GM19351 (cell line): ENCODE data around the gene TMTC1.

Experiments
- ATAC-seq: cut with Tn5 transposase; IDR thresholded peaks from one replicate; pipeline ENCODE4 v1.9.1; 2021; ENCODE audit warnings: mild to moderate bottlenecking, moderate library complexity; ENCODE audit not compliant: unreplicated experiment

Gene TMTC1

GRCh38 chr12:29741342-29742241 lies 42.1 kb downstream of the TMTC1 start:
- ATAC-seq: no peak

DNA sequence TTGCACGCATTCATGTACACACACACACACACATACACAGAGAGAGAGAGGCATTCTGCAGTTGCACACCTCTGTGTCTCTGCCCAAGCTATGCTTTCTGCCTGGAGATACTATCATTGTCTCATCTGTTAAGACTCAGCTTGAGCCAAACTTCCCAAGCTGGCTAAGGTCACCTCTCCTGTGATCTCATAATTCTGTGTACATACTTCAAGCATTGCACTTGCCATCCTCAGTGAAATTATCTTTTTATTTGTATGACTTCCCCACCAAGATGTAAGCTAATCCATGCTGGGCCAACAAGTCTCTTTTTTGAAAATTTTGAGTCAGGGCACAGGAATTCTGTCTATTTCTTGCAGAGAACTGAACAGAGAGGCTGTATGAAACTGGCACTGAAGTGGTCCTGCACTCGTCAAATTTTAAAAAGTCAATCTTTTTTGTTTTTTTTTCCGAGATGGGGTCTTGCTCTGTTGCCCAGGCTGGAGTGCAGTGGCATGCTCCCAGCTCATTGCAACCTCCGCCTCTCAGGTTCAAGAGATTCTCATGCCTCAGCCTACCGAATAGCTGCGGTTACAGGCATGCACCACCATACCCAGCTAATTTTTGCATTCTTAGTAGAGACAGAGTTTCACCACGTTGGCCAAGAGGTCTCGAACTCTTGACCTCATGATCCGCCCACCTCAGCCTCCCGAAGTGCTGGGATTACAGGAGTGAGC lies 44.3 kb downstream of the TMTC1 start:
- no peak for ATAC-seq

DNA sequence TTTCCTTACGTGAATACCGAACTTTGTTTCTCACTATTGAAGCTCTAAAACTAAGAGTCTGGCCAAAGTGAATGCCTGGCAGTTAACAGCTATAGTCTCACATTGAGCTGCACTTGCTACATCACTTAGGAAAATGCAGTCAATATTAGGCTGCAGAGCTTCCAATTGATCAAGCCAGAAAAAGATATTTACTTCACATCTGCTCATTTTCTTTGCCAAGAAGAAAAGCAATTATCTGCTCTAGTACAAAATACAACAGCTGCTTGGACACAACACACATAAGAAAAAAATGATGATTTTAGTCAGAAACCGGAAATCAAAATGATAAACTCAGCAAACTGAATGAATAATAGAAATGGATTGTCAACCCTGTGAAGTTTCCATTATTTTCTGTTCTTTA lies 45.4 kb downstream of the TMTC1 start:
- no peak for ATAC-seq

DNA sequence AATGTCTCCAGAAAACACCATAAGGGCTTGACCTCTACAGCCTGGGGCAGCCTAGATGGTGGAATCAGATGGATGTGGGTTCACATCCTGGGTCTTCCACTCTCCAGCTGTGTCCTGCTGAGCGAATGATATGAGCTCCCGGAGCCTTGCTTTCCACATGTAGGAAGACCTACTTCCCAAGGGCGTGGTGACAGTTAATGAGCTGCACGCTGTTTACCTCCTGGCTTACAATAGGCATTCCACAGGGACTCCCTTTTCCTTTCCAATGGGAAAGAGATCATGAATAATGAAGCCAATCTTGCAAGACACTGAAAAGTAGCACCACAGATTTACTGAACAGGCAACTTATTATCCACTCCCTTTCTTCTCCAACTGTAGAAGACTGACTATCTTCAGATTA lies 46.1 kb downstream of the TMTC1 start:
- ATAC-seq: no peak

DNA sequence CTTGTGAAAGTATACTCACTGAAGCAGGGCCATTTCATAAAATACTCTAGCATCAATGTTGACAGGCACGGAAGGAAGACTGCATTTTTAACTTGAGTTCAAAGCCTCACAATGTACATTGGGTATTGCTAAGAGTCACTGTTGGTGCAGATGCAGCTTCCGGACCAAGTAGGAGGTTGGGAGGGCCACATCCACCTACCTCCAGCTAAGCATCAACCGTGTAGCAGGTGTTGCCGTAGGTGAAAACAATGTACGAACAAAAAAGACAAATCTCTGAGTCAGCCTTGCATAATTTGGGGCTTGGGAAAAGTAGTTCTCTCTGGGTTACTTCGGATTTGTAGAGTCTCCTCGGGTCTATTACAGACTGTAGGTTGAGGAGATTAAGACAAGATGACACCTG lies 48.1 kb downstream of the TMTC1 start:
- ATAC-seq: no peak

GRCh38 chr12:29734734-29735133 lies 49.0 kb downstream of the TMTC1 start:
- ATAC-seq: no peak

DNA sequence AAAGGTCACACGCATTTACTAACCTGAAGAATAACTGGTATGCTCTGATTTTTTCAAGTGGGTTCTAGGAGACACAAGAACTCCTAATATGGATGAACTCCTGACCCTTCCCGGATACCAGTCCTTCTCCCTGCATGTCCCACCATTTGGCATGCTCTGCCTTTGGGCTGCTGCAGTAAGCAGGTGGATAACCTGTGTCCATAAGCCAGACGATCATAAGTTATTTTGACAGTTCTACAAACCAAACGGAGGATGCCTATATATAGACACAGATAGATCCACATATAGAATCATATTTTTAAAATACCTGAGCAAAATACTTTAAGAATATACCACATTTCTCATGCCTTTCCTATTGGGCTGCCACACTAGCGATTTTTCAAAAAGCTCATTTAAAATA lies 49.4 kb downstream of the TMTC1 start:
- no peak for ATAC-seq

DNA sequence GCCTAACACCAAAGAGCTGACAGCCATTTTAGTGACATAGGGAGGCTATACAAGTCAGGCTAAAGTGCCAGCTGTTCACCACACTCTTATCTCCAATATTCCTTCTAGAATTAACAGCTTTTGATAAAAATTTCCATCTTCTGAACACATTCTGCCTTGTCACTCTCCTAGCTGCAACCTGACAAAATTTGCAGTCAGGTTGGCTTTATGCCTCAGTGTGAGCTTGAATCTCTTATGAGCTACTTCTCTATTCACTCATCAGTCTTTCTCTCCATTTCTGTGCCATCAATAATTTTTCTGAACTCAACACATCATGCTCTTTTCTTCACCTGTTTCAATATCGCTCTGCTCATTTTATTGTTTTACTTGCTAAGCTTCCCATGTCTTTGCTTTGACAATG lies 50.2 kb downstream of the TMTC1 start:
- no peak for ATAC-seq

GRCh38 chr12:29733060-29733459 lies 50.7 kb downstream of the TMTC1 start:
- ATAC-seq: no peak

GRCh38 chr12:29732593-29732992 lies 51.1 kb downstream of the TMTC1 start:
- no peak for ATAC-seq

GRCh38 chr12:29732191-29732590 lies 51.6 kb downstream of the TMTC1 start:
- ATAC-seq: no peak

DNA sequence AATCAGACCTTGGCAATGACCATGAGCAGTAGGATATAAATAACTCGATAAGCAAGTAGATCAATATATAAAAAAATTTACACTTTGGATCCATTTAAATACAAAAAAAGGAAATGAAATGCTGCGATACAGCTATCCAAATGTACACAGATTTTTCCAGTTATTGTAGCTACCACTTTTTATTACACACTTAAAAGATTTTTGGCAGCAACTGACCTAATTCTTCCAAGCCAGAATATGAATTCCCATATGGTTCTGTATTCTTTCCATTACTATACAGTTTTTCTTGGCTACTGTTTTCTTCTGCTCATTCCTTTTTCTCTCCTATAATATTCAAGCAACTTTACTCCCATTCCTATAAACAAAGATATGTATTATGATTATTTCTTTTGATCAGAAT lies 52.2 kb downstream of the TMTC1 start:
- ATAC-seq: no peak

DNA sequence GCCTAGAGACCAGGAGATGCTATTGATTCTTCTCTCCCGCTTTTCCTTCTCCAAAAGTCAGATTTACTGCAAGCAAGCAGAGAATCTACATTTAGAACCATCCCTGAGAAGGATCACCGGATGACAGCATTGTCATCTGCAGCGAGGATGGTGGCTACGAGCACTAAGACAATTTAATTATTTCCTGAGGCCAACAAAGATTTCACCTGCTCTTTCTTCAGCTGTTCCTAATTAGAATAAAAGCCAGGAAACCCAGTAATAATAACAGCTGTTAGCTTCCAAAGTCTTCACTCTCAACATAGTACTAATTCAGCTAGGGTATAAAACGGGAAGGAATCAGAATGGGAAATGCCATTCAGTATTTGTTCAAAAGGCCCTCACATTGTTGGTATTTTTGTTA lies 53.3 kb downstream of the TMTC1 start:
- ATAC-seq: no peak

DNA sequence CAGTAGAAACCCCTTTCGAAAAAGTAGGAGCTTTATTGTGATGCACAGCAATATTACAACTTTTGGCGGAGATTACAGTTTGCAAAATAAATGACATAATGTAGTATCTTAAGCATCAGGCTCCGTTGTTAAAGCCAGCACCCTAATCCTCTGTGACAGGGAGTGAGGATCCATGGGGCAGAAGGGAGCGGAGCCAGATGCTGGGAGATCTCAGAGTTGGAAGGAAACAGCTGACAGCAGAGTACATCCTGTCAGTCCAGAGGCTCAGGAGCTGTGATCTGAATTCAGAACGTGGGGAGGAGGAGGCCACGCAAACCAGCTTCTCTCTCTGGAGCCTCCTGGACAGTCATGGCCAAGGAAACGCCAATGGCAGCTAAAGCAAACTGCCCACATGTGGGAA lies 55.7 kb downstream of the TMTC1 start:
- ATAC-seq: no peak

DNA sequence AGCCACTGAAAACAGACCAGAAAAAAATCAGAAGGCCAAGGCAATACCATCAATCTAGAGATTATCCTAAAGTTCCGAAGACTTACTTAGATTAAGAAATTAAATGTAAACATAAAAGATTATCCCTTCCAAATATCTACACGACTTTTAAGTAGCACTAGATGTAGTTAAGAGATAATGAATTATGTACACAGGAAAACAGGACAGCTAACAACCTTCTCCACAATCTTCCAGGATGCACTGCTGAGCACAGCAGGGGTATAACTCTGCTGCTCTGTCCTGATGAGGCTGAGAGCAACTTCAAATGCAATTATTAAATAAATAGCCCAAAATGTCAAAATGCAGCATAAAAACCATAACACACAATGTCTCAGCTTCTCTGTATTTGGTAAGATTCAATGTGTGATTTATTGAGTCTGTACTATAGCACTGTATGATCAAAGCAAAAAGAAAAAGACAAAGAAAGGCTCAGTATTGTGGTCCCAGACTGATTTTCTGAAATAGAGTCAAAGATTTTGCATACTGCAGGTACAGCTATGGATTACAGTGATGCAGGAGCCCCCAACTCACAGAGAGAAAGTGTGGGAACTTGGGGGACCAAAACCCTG lies 56.9 kb downstream of the TMTC1 start:
- ATAC-seq: no peak

DNA sequence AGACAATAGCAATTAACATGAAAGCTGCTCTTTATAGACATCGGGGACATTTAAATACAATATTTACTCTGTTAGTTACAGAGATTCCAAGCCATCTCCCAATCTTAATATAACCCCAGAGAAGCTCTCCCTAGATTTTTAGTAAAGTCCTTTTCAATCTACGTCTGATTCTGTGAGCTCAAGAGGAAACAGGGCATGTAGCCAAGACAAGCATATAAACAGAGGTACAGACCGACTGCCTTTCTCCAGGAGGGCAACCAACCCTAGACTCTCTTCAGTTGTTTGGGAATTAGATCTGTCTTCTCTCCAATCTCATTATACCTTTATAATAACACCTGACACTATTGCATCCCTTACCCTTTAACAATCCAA lies 57.4 kb downstream of the TMTC1 start:
- ATAC-seq: no peak

DNA sequence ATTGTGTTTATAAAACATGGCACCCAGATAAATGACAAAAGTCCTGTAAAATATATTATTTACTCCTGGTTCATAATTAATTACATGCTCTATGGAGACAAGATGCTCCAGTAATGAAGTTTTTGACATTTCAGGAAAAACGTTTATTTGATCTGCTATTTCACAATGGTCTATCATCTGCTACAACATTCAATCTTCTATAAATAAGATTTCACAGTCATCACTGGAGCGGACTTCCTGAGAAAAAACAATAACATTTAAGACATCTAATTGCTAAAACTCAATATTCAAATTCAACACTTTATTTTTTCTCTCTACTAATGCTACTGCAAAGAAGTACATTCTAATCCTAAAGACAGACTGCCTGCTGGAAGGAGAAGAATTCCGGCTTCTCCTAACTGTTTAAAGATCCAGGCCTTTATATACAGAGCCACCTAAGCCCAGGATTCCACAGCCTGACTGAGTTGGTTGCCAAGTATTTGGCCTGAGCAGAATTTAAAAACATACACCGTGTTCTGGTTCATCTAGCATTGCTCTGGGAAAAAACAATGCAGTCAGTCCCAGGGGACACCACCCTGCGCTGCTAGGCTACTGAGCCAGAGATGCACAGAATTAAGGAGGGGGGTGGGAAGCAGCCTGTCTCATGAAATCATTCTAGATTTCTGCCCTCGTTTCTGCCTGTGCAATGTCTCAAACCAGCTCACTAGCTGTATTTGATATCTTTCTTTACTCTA lies 58.0 kb downstream of the TMTC1 start:
- ATAC-seq: no peak

- no peak for ATAC-seq
Measured at GRCh38 chr12:29722164-29722563, 61.6 kb downstream of the TMTC1 start.

- ATAC-seq: no peak
Measured at GRCh38 chr12:29719381-29719780, 64.4 kb downstream of the TMTC1 start.

DNA sequence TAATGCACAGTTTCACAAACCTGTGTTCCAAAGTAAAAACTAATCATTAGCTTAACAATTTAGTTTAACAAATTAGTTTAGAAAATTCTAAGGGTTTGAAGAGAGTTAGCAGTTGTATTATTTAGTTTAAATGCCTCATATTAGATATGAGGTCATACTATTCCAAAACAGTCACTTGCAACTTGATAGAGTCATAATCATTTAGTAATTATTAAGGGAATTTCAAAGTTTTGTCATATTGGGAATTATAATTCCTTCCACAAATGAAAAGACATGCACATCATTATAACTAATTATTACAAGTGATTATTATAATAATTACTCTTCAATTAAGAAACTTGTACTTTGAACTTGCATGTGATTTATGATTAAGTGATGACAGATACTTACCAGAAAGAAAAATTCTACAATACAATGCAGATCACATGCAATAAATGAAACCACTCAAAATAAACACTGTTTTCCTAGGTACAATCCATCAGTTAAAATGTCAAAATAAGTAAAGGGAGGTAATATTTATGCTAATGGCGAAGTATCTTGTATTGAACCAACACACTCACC lies 66.1 kb downstream of the TMTC1 start:
- no peak for ATAC-seq

GRCh38 chr12:29714966-29715365 lies 68.8 kb downstream of the TMTC1 start:
- ATAC-seq: no peak
